ENCODE results near the gene CXCR4. TPM values are rescaled to one million over a fixed set of nuclear protein-coding genes. Genes with fewer than 3 reads are reported as not detected.

The CXCR4 gene
- polyA plus RNA-seq, 3 donors: 45.7 to 59.7 (median 47.0) TPM

DNA sequence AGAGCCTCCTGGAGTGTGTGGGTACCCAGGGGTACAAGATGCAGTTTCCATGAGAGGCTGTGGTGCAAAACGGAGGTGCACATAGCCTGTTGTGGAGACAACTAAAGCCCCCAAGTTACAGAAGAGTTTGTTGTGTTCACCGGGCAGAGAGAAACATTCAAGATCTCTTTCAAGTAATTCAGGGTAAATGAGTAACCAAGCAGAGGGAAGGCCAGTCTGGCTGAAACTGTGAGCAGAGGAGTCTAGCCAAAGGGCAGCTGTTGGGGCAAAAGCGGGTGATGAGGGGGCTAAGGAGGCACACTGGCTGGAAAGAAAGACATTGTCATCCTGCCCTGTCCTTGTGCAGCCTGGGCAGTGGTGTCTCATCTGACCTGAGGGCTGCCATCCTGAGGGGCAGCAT lies 52.0 kb downstream of the CXCR4 start:
- peak in 3 of 11 donors; percentile 20 to 58 (median 37) for DNase-seq (ENCODE audit: extremely low read depth in 1 of 11, low read depth in 9 of 11, low spot score in 4 of 11)

GRCh38 chr2:136065384-136065783 lies 52.6 kb downstream of the CXCR4 start:
- no peak for DNase-seq (ENCODE audit: extremely low read depth in 1 of 11, low read depth in 9 of 11, low spot score in 4 of 11)

Other genes with a start within 250 kb of the CXCR4 start
- 10 to 100 TPM; 52.9 to 73.6 (median 71.1) TPM for gene MCM6, start 241.7 kb downstream of the CXCR4 start, polyA plus RNA-seq (ENCODE audit: insufficient read length in 3 of 3)
- 100 to 1,000 TPM; 131 to 155 (median 139) TPM for gene DARS1, start 132.5 kb downstream of the CXCR4 start, polyA plus RNA-seq (ENCODE audit: insufficient read length in 3 of 3)

All from renal cortex interstitium (tissue), 11 donors.